CD4-positive, alpha-beta T cell (primary cell): ENCODE results near the gene CLPSL1. TPM values are rescaled to one million over a fixed set of nuclear protein-coding genes. Genes with fewer than 3 reads are reported as not detected.

Source experiments
- ATAC-seq: fragments of 200-7000 bp; cut with Tn5 transposase; one replicate; pipeline ENCODE4 v1.10.0; 2022; ENCODE audit warnings: mild to moderate bottlenecking; ENCODE audit not compliant: poor library complexity
- CTCF ChIA-PET: fragments of 350-600 bp; sonication (Branson Sonifier 250); formaldehyde crosslinking; loops from one replicate; lab custom pipeline; 2021; ENCODE audit warnings: antibody characterized with exemption, inconsistent platforms; lab: Charles Lee
- POLR2A ChIA-PET: fragments of 350-600 bp; sonication (Branson Sonifier 250); formaldehyde crosslinking; loops from one replicate; lab custom pipeline; 2021; ENCODE audit warnings: antibody characterized with exemption, inconsistent platforms; lab: Charles Lee
- DNase-seq, 14 experiments: peaks; one replicate each; pipeline ENCODE4 v3.0.0-alpha.2; 2013 to 2020; ENCODE audit warnings: mixed read lengths in 2 of 14
- H3K27ac ChIP-seq, 2 donors: one replicate each; pipeline versions ENCODE4 v1.5.1 to v1.7.0; 2013; ENCODE audit warnings: low read length in 2 of 2, low read depth in 1 of 2, mild to moderate bottlenecking in 1 of 2
- H3K27me3 ChIP-seq, 2 experiments: 1 replicate in 1 of 2; 2 replicates in 1 of 2; pipeline versions ENCODE4 v1.6.1 to v1.7.0; 2013; ENCODE audit warnings: low read length in 2 of 2, control low read depth in 1 of 2, mild to moderate bottlenecking in 1 of 2, moderate library complexity in 1 of 2; ENCODE audit not compliant: insufficient read depth in 2 of 2, control insufficient read depth in 1 of 2
- H3K36me3 ChIP-seq: one replicate; pipeline ENCODE4 v1.6.1; 2013; ENCODE audit warnings: low read length, control low read depth; ENCODE audit not compliant: insufficient read depth
- H3K4me1 ChIP-seq: one replicate; pipeline ENCODE4 v1.6.1; 2013; ENCODE audit warnings: low read length, control low read depth; ENCODE audit not compliant: insufficient read depth
- H3K4me3 ChIP-seq: one replicate; pipeline ENCODE4 v1.5.1; 2013; ENCODE audit warnings: mild to moderate bottlenecking, low read length, moderate library complexity
- H3K9me3 ChIP-seq, 2 experiments: 1 replicate in 1 of 2; 2 replicates in 1 of 2; pipeline versions ENCODE4 v1.6.1 to v1.7.0; 2013; ENCODE audit warnings: low read length in 2 of 2, mild to moderate bottlenecking in 2 of 2, control low read depth in 1 of 2, moderate library complexity in 1 of 2; ENCODE audit not compliant: control insufficient read depth in 1 of 2, insufficient read depth in 1 of 2
- H3K27ac Mint-ChIP-seq: one replicate; pipeline ENCODE4 v1.8.0; 2020; ENCODE audit warnings: mixed read lengths
- H3K27me3 Mint-ChIP-seq: one replicate; pipeline ENCODE4 v1.8.0; 2021; ENCODE audit warnings: mixed read lengths
- H3K36me3 Mint-ChIP-seq: one replicate; pipeline ENCODE4 v1.8.0; 2021; ENCODE audit warnings: low read depth, mixed read lengths
- H3K4me1 Mint-ChIP-seq: one replicate; pipeline ENCODE4 v1.8.0; 2021; ENCODE audit warnings: low read depth, mixed read lengths
- H3K4me3 Mint-ChIP-seq: one replicate; pipeline ENCODE4 v1.8.0; 2020; ENCODE audit warnings: mild to moderate bottlenecking, mixed read lengths
- H3K9me3 Mint-ChIP-seq: one replicate; pipeline ENCODE4 v1.8.0; 2020; ENCODE audit warnings: mixed read lengths
- intact Hi-C, 2 experiments: fragments of 100-400 bp; cut with DNase I in 1 of 2; cut with micrococcal nuclease in 1 of 2; formaldehyde crosslinking; loops; one replicate each; pipeline versions ENCODE4 v1.15.1 to v1.9.0; 2023 to 2025; cut with DNase I, micrococcal nuclease
- total RNA-seq, 174 experiments: library from RNA in 2 of 174; stranded (reverse) in 2 of 174; gene quantifications; one replicate each; pipeline ENCODE4 v1.2.3 and lab custom pipeline; 2021 to 2026
- TF ChIP-seq, protein P1 (sequence below): fragments of 200-600 bp; IDR thresholded peaks from one replicate; pipeline ENCODE4 v1.8.0; 2022; ENCODE audit warnings: antibody characterized with exemption, mild to moderate bottlenecking

The CLPSL1 gene
- total RNA-seq, 2 experiments from 2014 or later, result not detected

DNA sequence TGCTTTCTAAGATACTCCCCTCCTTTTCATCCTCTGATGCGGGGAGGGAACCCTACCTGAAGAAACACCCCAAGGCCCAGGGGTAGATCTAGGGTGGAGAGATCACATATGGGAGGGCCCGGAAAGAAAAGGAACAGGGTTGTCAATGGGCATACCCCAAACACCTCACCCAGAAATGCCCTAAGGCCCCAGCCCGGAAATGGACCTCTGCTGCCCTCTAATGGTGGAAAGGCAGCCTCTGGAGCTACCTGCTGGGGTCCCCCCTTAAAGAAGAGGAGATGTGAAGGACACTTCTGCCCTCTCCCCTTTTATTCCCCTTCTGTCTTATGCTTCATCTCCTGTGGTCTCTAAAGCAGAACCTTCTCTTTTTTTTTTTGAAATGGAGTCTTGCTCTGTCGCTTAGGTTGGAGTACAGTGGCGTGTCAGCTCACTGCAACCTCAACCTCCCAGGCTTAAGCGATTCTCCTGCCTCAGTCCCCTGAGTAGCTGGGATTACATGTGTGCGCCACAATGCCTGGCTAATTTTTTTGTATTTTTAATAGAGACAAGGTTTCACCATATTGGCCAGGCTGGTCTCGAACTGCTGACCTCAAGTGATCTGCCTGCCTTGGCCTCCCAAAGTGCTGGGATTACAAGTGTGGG, 44.4 kb upstream of the CLPSL1 start:
- Histone ChIP-seq H3K27ac (no peak overlapping the region), H3K4me3 (no peak overlapping the region), H3K9me3 (no peaks in the 10 kb centered on the region), H3K4me1 (peaks cover 64% of the 10 kb centered on the region), H3K27me3 (no peaks in the 10 kb centered on the region), H3K36me3 (no peaks in the 10 kb centered on the region)
- DNase-seq (peak; percentile 77 to 91 (median 86)), ATAC-seq (peak; percentile 22)
- intact Hi-C loops, result loop anchor here (1.0 to 5.0 kb wide), 11 partner anchors 18 to 442 kb away; partner anchors contain the start of genes PPARD (in 2 of the 2), FANCE (in 1 of the 2) and RPL10A (in 1 of the 2)
- H3K9me3 Mint-ChIP-seq, result no peaks in the 10 kb centered on the region
- CTCF ChIA-PET, result interaction anchor here (0.6 to 5.4 kb wide), 38 partner anchors 10 to 213 kb away, joined by 3 to 60 read pairs (median 6); no protein-coding TSS in a partner anchor
- no peaks in the 10 kb centered on the region for H3K36me3 Mint-ChIP-seq
- peak overlapping the region; percentile 71 for H3K4me3 Mint-ChIP-seq
- TF ChIP-seq, protein P1, sequence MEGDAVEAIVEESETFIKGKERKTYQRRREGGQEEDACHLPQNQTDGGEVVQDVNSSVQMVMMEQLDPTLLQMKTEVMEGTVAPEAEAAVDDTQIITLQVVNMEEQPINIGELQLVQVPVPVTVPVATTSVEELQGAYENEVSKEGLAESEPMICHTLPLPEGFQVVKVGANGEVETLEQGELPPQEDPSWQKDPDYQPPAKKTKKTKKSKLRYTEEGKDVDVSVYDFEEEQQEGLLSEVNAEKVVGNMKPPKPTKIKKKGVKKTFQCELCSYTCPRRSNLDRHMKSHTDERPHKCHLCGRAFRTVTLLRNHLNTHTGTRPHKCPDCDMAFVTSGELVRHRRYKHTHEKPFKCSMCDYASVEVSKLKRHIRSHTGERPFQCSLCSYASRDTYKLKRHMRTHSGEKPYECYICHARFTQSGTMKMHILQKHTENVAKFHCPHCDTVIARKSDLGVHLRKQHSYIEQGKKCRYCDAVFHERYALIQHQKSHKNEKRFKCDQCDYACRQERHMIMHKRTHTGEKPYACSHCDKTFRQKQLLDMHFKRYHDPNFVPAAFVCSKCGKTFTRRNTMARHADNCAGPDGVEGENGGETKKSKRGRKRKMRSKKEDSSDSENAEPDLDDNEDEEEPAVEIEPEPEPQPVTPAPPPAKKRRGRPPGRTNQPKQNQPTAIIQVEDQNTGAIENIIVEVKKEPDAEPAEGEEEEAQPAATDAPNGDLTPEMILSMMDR, result peak; percentile 93
- POLR2A ChIA-PET, result interaction anchor here (0.7 to 3.4 kb wide), 22 partner anchors 9 to 268 kb away, joined by 3 to 23 read pairs (median 4); partner anchors contain the start of gene RPL10A
- H3K27me3 Mint-ChIP-seq, result no peaks in the 10 kb centered on the region
- peaks cover 58% of the 10 kb centered on the region for H3K4me1 Mint-ChIP-seq
- peak overlapping the region; percentile 86 for H3K27ac Mint-ChIP-seq

DNA sequence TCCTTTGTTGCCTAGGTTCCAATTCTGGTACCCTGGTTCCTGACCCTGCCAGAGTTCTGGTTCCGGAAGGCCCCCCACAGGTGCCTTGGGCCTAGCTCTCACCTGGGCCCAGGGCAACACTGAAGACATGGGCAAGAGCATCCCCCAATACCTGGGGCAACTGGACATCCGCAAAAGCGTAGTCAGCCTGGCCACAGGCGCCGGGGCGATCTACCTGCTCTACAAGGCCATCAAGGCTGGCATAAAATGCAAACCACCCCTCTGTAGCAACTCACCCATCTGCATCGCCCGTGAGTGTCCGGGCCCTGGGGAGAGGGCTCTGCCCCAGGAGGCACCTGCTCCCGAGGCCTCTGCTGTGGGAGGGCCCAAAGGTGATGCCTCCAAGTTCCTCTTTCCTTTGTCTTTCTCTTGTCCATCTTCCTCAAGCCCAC, 43.8 kb upstream of the CLPSL1 start, which contains the start of gene ARMC12:
TSS of gene ARMC12 (plus strand) at position 51 of the 431 bp plus-strand sequence. CDS start at position 128, 77 bp downstream.
- peak within 1 kb of the TSS; percentile 81 for H3K4me3 Mint-ChIP-seq
- no peaks in the 10 kb centered on the region for H3K36me3 ChIP-seq
- TF ChIP-seq, protein P1, result no peak
- intact Hi-C loops, result loop anchor here (1.0 to 5.0 kb wide), 13 partner anchors 18 to 443 kb away; partner anchors contain the start of genes PPARD (in 2 of the 2), FANCE (in 1 of the 2) and RPL10A (in 1 of the 2)
- DNase-seq, result peak in 1 of 14 experiments; percentile 37
- POLR2A ChIA-PET, result interaction anchor here (0.7 to 3.4 kb wide), 22 partner anchors 9 to 269 kb away, joined by 3 to 23 read pairs (median 4); partner anchors contain the start of gene RPL10A
- no peaks in the 10 kb centered on the region for H3K27me3 ChIP-seq
- no peak for ATAC-seq
- CTCF ChIA-PET, result interaction anchor here (0.6 to 5.4 kb wide), 44 partner anchors 11 to 214 kb away, joined by 3 to 60 read pairs (median 4); no protein-coding TSS in a partner anchor
- H3K27ac Mint-ChIP-seq, result peak within 1 kb of the TSS; percentile 86
- no peak within 1 kb of the TSS for H3K4me3 ChIP-seq
- peaks cover 60% of the 10 kb centered on the region for H3K4me1 ChIP-seq
- H3K36me3 Mint-ChIP-seq, result no peaks in the 10 kb centered on the region
- no peak within 1 kb of the TSS for H3K27ac ChIP-seq
- H3K9me3 Mint-ChIP-seq, result no peaks in the 10 kb centered on the region
- no peaks in the 10 kb centered on the region for H3K9me3 ChIP-seq
- no peaks in the 10 kb centered on the region for H3K27me3 Mint-ChIP-seq
- H3K4me1 Mint-ChIP-seq, result peaks cover 52% of the 10 kb centered on the region

DNA sequence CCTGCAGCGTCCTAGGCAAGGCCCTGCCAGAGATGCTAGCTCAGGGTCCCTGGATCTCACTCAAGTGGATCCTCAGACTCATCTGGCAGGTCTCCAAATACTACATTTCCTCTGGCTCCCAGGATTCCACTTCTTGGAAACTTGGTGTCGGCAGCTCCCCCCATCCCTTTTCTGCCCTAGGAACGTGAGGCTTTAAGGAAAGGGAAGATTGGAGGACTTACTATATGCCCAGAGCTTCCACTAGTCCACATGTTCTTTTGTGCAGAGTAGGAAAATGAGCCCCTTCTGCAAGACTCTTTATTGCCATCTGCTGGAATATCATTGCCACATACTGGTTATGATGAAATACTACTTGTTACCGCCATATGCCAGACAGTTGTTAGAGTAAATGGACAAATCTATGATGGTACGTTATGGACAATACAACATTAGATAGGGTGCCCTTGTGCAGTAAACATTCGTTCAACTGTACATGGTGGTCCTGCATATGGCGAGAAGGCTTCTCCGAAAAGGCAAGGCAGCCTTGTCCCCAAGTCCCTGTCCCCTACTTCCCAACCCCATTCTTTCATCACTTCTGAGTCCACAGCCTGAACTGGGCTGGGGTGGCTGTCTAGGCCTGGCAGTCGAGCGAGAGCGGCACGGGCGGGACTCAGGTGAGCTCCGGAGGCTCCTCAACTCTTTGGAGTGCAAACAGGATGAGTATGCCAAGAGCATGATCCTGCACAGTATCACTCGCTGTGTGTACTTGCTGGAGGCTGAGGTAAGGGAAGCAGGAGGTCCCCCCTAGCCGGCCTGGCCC, 43.2 kb upstream of the CLPSL1 start:
- peaks cover 46% of the 10 kb centered on the region for H3K4me1 Mint-ChIP-seq

More for the DNA sequence above, 43.2 kb upstream of the CLPSL1 start:
- intact Hi-C loops, result loop anchor here (1.0 to 5.0 kb wide), 10 partner anchors 19 to 443 kb away; partner anchors contain the start of genes PPARD (in 2 of the 2), FANCE (in 1 of the 2) and RPL10A (in 1 of the 2)
- POLR2A ChIA-PET, result interaction anchor here (0.9 to 3.4 kb wide), 12 partner anchors 10 to 269 kb away, joined by 3 to 23 read pairs (median 4); partner anchors contain the start of gene RPL10A
- Mint-ChIP-seq H3K36me3 (no peaks in the 10 kb centered on the region), H3K27me3 (no peaks in the 10 kb centered on the region), H3K4me3 (peak overlapping the region; percentile 81), H3K9me3 (no peaks in the 10 kb centered on the region), H3K27ac (peak overlapping the region; percentile 78)
- H3K27me3 ChIP-seq, result no peaks in the 10 kb centered on the region
- TF ChIP-seq, protein P1, result peak; percentile 78
- DNase-seq (peak in 3 of 14 experiments; percentile 82 to 84 (median 83)), ATAC-seq (peak; percentile 77)
- H3K36me3 ChIP-seq, result no peaks in the 10 kb centered on the region
- peaks cover 54% of the 10 kb centered on the region for H3K4me1 ChIP-seq
- CTCF ChIA-PET, result interaction anchor here (0.6 to 5.4 kb wide), 29 partner anchors 11 to 214 kb away, joined by 3 to 60 read pairs (median 6); no protein-coding TSS in a partner anchor
- no peak overlapping the region for H3K27ac ChIP-seq
- H3K9me3 ChIP-seq, result no peaks in the 10 kb centered on the region
- H3K4me3 ChIP-seq, result no peak overlapping the region
